ENCODE data around the gene NPFFR1. TPM values are rescaled to one million over a fixed set of nuclear protein-coding genes. Genes with fewer than 3 reads are reported as not detected.
A peak's percentile ranks its signal among the peaks of the same experiment; 100 is the strongest.

Gene NPFFR1
- total RNA-seq = under 1 TPM in 1 of 4 donors, not detected in 3; 0.16 TPM

- DNase-seq = no peak
- H3K4me3 ChIP-seq = peak within 1 kb of the TSS in 1 of 4 donors; percentile 19
- no peak for TF ChIP-seq CTCF (IDR thresholded peaks at IDR 0.05)
- TF ChIP-seq EP300 (IDR thresholded peaks at IDR 0.05; ENCODE audit: low read depth) = no peak
- no peak for TF ChIP-seq POLR2A (IDR thresholded peaks at IDR 0.05)
- no peak for TF ChIP-seq POLR2AphosphoS5 (IDR thresholded peaks at IDR 0.05)
- intact Hi-C loops (cut with DNase I; ENCODE audit: low total_unique reads) = no loop called here
- H3K27ac ChIP-seq = no peak within 1 kb of the TSS
- no peaks in the 10 kb centered on the region for H3K36me3 ChIP-seq
- 24 to 50% methylated on average over 2 to 52 of the region's 63 CpGs for WGBS, 2 donors (ENCODE audit: low coverage in 1 of 2)
- peaks cover 62% of the 10 kb centered on the region for H3K27me3 ChIP-seq
- H3K4me1 ChIP-seq = peaks cover 4 to 8% (median 6%) of the 10 kb centered on the region in 4 donors
- in situ Hi-C loops (cut with MboI; ENCODE audit: low pct_ligation_motif_present in 1 of 4, low pct_unique_long_range_greater_than_20kb in 1 of 4, low sequenced_read_pairs in 3 of 4) = no loop called here
- H3K9me3 ChIP-seq = no peaks in the 10 kb centered on the region
Measured at GRCh38 chr10:70283445-70284399, at the start of gene NPFFR1. TSS of gene NPFFR1 (minus strand) at chr10:70284004. CDS start at chr10:70283676, 328 bp downstream.

GRCh38 chr10:70333268-70333667 is 49.5 kb upstream of the NPFFR1 start:
- Histone ChIP-seq H3K4me3 (no peak overlapping the region), H3K36me3 (no peaks in the 10 kb centered on the region), H3K27me3 (no peaks in the 10 kb centered on the region), H3K27ac (no peak overlapping the region), H3K9me3 (no peaks in the 10 kb centered on the region), H3K4me1 (peaks cover 7 to 21% (median 13%) of the 10 kb centered on the region in 4 donors)
- in situ Hi-C loops (cut with MboI; ENCODE audit: low pct_ligation_motif_present in 1 of 4, low pct_unique_long_range_greater_than_20kb in 1 of 4, low sequenced_read_pairs in 3 of 4) = no loop called here
- TF ChIP-seq CTCF (IDR thresholded peaks at IDR 0.05) = no peak
- TF ChIP-seq EP300 (IDR thresholded peaks at IDR 0.05; ENCODE audit: low read depth) = no peak
- no peak for TF ChIP-seq POLR2A (IDR thresholded peaks at IDR 0.05)
- no peak for TF ChIP-seq POLR2AphosphoS5 (IDR thresholded peaks at IDR 0.05)
- intact Hi-C loops (cut with DNase I; ENCODE audit: low total_unique reads) = no loop called here
- no peak for DNase-seq
- WGBS, 2 donors (ENCODE audit: low coverage in 1 of 2) = 100% methylated on average over 2 of the region's 2 CpGs; no CpG with 5 or more reads in 1 of the 2 donors

GRCh38 chr10:70331486-70332268 is 47.9 kb upstream of the NPFFR1 start:
- peaks cover 7 to 21% (median 13%) of the 10 kb centered on the region in 4 donors for H3K4me1 ChIP-seq
- no peaks in the 10 kb centered on the region for H3K36me3 ChIP-seq
- no peak overlapping the region for H3K4me3 ChIP-seq
- no peaks in the 10 kb centered on the region for H3K9me3 ChIP-seq
- WGBS, 2 donors (ENCODE audit: low coverage in 1 of 2) = 44 to 51% methylated on average over 2 to 9 of the region's 10 CpGs
- intact Hi-C loops (cut with DNase I; ENCODE audit: low total_unique reads) = no loop called here
- in situ Hi-C loops (cut with MboI; ENCODE audit: low pct_ligation_motif_present in 1 of 4, low pct_unique_long_range_greater_than_20kb in 1 of 4, low sequenced_read_pairs in 3 of 4) = no loop called here
- no peaks in the 10 kb centered on the region for H3K27me3 ChIP-seq
- DNase-seq = peak; percentile 32
- TF ChIP-seq EP300 (IDR thresholded peaks at IDR 0.05; ENCODE audit: low read depth) (no peak), CTCF (IDR thresholded peaks at IDR 0.05) (peak in 1 of 5 experiments; percentile 11), POLR2AphosphoS5 (IDR thresholded peaks at IDR 0.05) (peak in 1 of 3 donors; percentile 40)
- peak overlapping the region in 2 of 4 donors; percentile 14 to 24 for H3K27ac ChIP-seq

- 88% methylated on average over 2 of the region's 2 CpGs; no CpG with 5 or more reads in 1 of the 2 donors for WGBS, 2 donors (ENCODE audit: low coverage in 1 of 2)
- no peak for DNase-seq
Measured at GRCh38 chr10:70331160-70331485, 47.3 kb upstream of the NPFFR1 start.

More at GRCh38 chr10:70331160-70331485, 47.3 kb upstream of the NPFFR1 start:
- H3K9me3 ChIP-seq = no peaks in the 10 kb centered on the region
- no peaks in the 10 kb centered on the region for H3K36me3 ChIP-seq
- in situ Hi-C loops (cut with MboI; ENCODE audit: low pct_ligation_motif_present in 1 of 4, low pct_unique_long_range_greater_than_20kb in 1 of 4, low sequenced_read_pairs in 3 of 4) = no loop called here
- intact Hi-C loops (cut with DNase I; ENCODE audit: low total_unique reads) = no loop called here
- no peak overlapping the region for H3K4me3 ChIP-seq
- TF ChIP-seq EP300 (IDR thresholded peaks at IDR 0.05; ENCODE audit: low read depth) (no peak), CTCF (IDR thresholded peaks at IDR 0.05) (no peak), POLR2AphosphoS5 (IDR thresholded peaks at IDR 0.05) (no peak), POLR2A (IDR thresholded peaks at IDR 0.05) (no peak)
- peaks cover 7 to 21% (median 13%) of the 10 kb centered on the region in 4 donors for H3K4me1 ChIP-seq
- no peaks in the 10 kb centered on the region for H3K27me3 ChIP-seq
- peak overlapping the region in 1 of 4 donors; percentile 24 for H3K27ac ChIP-seq

All from transverse colon (tissue), 4 donors.